Measurements from ENCODE around the gene APOH. TPM values are rescaled to one million over a fixed set of nuclear protein-coding genes. Genes with fewer than 3 reads are reported as not detected.
A peak's percentile ranks its signal among the peaks of the same experiment; 100 is the strongest.

Gene APOH
- total and polyA plus RNA-seq, 2 of the 13 experiments (the other 11 are each of a cell fraction or from before 2014, with no cell fraction given), result 4,846 to 5,748 TPM

GRCh38 chr17:66191593-66192377, 37.4 kb downstream of the APOH start, which contains the start of gene CEP112 (continued):
- TF ChIP-seq TCF12 (IDR thresholded peaks at IDR 0.05), result no peak
- TF ChIP-seq TCF12 (CRISPR knock-in tag; IDR thresholded peaks at IDR 0.05), result no peak
- no peak for TF ChIP-seq ZNF841 (CRISPR knock-in tag; IDR thresholded peaks at IDR 0.05; ENCODE audit: borderline replicate concordance)
- no peak for TF ChIP-seq BRF2 (CRISPR knock-in tag; IDR thresholded peaks at IDR 0.05)
- TF ChIP-seq HNRNPH1 (optimal IDR thresholded peaks at IDR 0.05; ENCODE audit: low read depth, low read length), result no peak
- TF ChIP-seq ATF4 (CRISPR knock-in tag; IDR thresholded peaks at IDR 0.05), result no peak; a peak in 1 of 4 replicates
- TF ChIP-seq ZNF639 (CRISPR knock-in tag; conservative IDR thresholded peaks at IDR 0.05), result 0 out of 2 replicates have a peak, but pooled peaks have one; percentile 18
- TF ChIP-seq RXRA (CRISPR knock-in tag; IDR thresholded peaks at IDR 0.05), result no peak
- TF ChIP-seq JDP2 (CRISPR knock-in tag; IDR thresholded peaks at IDR 0.05; ENCODE audit: borderline replicate concordance), result no peak; the same call in 1 of the 2 replicates
- no peak for TF ChIP-seq HMGXB3 (CRISPR knock-in tag; IDR thresholded peaks at IDR 0.05; ENCODE audit: borderline replicate concordance)
- no peak for TF ChIP-seq REST (IDR thresholded peaks at IDR 0.05; ENCODE audit: borderline replicate concordance in 1 of 2, low read depth in 1 of 2, low read length in 2 of 2)
- peak; percentile 83 for TF ChIP-seq RBM39 (IDR thresholded peaks at IDR 0.05; ENCODE audit: low read depth, low read length, poor library complexity, severe bottlenecking)
- no peak for TF ChIP-seq HIVEP1 (CRISPR knock-in tag; IDR thresholded peaks at IDR 0.05)
- TF ChIP-seq GPN1 (CRISPR knock-in tag; IDR thresholded peaks at IDR 0.05; ENCODE audit: borderline replicate concordance), result no peak
- no peak for TF ChIP-seq ATM (IDR thresholded peaks at IDR 0.05; ENCODE audit: borderline replicate concordance)

All from HepG2 (cell line).